H9 (cell line): ENCODE measurements around the gene VPS54. TPM values are rescaled to one million over a fixed set of nuclear protein-coding genes. Genes with fewer than 3 reads are reported as not detected.

Source experiments
- DNase-seq: peaks from one replicate; pipeline ENCODE4 v3.0.0-alpha.2; 2017
- H2AFZ ChIP-seq: one replicate; pipeline ENCODE4 v1.6.1; 2013; ENCODE audit warnings: mild to moderate bottlenecking, low read length, control low read depth, moderate library complexity
- H2AK5ac ChIP-seq: 2 replicates; pipeline ENCODE4 v1.6.1; 2013; ENCODE audit warnings: low read length, control low read depth, mixed read lengths; ENCODE audit not compliant: insufficient read length
- H2BK120ac ChIP-seq: one replicate; pipeline ENCODE4 v1.6.1; 2013; ENCODE audit warnings: low read depth, mild to moderate bottlenecking, low read length, control low read depth, inconsistent platforms; ENCODE audit not compliant: poor library complexity, severe bottlenecking
- H2BK12ac ChIP-seq: 2 replicates; pipeline ENCODE4 v1.6.1; 2013; ENCODE audit warnings: low read length, control low read depth, mixed read lengths, low read depth; ENCODE audit not compliant: insufficient read length
- H2BK15ac ChIP-seq: 2 replicates; pipeline ENCODE4 v1.6.1; 2013; ENCODE audit warnings: low read depth, low read length, control low read depth
- H2BK20ac ChIP-seq: one replicate; pipeline ENCODE4 v1.6.1; 2013; ENCODE audit warnings: low read depth, mild to moderate bottlenecking, low read length, control low read depth, inconsistent platforms; ENCODE audit not compliant: poor library complexity, severe bottlenecking
- H2BK5ac ChIP-seq: 2 replicates; pipeline ENCODE4 v1.6.1; 2013; ENCODE audit warnings: low read length, control low read depth, mixed read lengths; ENCODE audit not compliant: insufficient read length
- H3K14ac ChIP-seq: 2 replicates; pipeline ENCODE4 v1.6.1; 2013; ENCODE audit warnings: low read length, control low read depth; ENCODE audit not compliant: insufficient read depth
- H3K18ac ChIP-seq: 2 replicates; pipeline ENCODE4 v1.6.1; 2013; ENCODE audit warnings: low read depth, mild to moderate bottlenecking, mixed read lengths, low read length, control low read depth; ENCODE audit not compliant: insufficient read length
- H3K23ac ChIP-seq: 2 replicates; pipeline ENCODE4 v1.6.1; 2013; ENCODE audit warnings: low read length, control low read depth, mixed read lengths, low read depth; ENCODE audit not compliant: insufficient read length
- H3K23me2 ChIP-seq: 2 replicates; pipeline ENCODE4 v1.6.1; 2013; ENCODE audit warnings: low read depth, mild to moderate bottlenecking, mixed read lengths, low read length, control low read depth; ENCODE audit not compliant: insufficient read length, poor library complexity, severe bottlenecking
- H3K27ac ChIP-seq: 2 replicates; pipeline ENCODE4 v1.5.1; 2013; ENCODE audit warnings: low read length, control low read depth, mixed read lengths, low read depth; ENCODE audit not compliant: insufficient read length
- H3K27me3 ChIP-seq: 2 replicates; pipeline ENCODE4 v1.6.1; 2013; ENCODE audit warnings: low read length, control low read depth, inconsistent platforms; ENCODE audit not compliant: insufficient read depth
- H3K4ac ChIP-seq: 2 replicates; pipeline ENCODE4 v1.6.1; 2013; ENCODE audit warnings: low read depth, mild to moderate bottlenecking, control low read depth, inconsistent platforms, low read length, moderate library complexity
- H3K4me1 ChIP-seq: 2 replicates; pipeline ENCODE4 v1.6.1; 2013; ENCODE audit warnings: low read length, control low read depth, inconsistent platforms; ENCODE audit not compliant: insufficient read depth
- H3K4me2 ChIP-seq: 2 replicates; pipeline ENCODE4 v1.6.1; 2013; ENCODE audit warnings: low read length, control low read depth, mixed read lengths; ENCODE audit not compliant: insufficient read length, insufficient read depth
- H3K56ac ChIP-seq: 2 replicates; pipeline ENCODE4 v1.6.1; 2013; ENCODE audit warnings: low read depth, mild to moderate bottlenecking, mixed read lengths, low read length, control low read depth; ENCODE audit not compliant: insufficient read length
- H3K79me1 ChIP-seq: 2 replicates; pipeline ENCODE4 v1.6.1; 2013; ENCODE audit warnings: low read depth, mild to moderate bottlenecking, moderate library complexity, low read length, control low read depth, inconsistent platforms; ENCODE audit not compliant: insufficient read depth, poor library complexity, severe bottlenecking
- H3K79me2 ChIP-seq: 2 replicates; pipeline ENCODE4 v1.6.1; 2013; ENCODE audit warnings: low read length, control low read depth, inconsistent platforms; ENCODE audit not compliant: insufficient read depth
- H3K9ac ChIP-seq: 2 replicates; pipeline ENCODE4 v1.6.1; 2013; ENCODE audit warnings: low read length, control low read depth, mixed read lengths; ENCODE audit not compliant: insufficient read length; ENCODE audit errors: extremely low read depth
- H3K9me3 ChIP-seq: one replicate; pipeline ENCODE4 v1.6.1; 2013; ENCODE audit warnings: low read depth, low read length, inconsistent platforms; ENCODE audit not compliant: control insufficient read depth
- H3T11ph ChIP-seq: one replicate; pipeline ENCODE4 v1.6.1; 2013; ENCODE audit warnings: mild to moderate bottlenecking, low read length, control low read depth, inconsistent platforms
- H4K20me1 ChIP-seq: one replicate; pipeline ENCODE4 v1.6.1; 2013; ENCODE audit not compliant: control insufficient read depth, insufficient read length, insufficient read depth
- H4K5ac ChIP-seq: 2 replicates; pipeline ENCODE4 v1.6.1; 2013; ENCODE audit warnings: low read depth, mild to moderate bottlenecking, mixed read lengths, low read length, control low read depth; ENCODE audit not compliant: insufficient read length
- H4K8ac ChIP-seq: replicated peaks from 2 replicates; pipeline ENCODE4 v1.6.1; 2013; ENCODE audit warnings: low read length, control low read depth, mixed read lengths, low read depth; ENCODE audit not compliant: insufficient read length
- H4K91ac ChIP-seq: 2 replicates; pipeline ENCODE4 v1.6.1; 2013; ENCODE audit warnings: low read depth, mild to moderate bottlenecking, moderate library complexity, mixed read lengths, low read length, control low read depth; ENCODE audit not compliant: insufficient read length
- H3K27ac Mint-ChIP-seq, 3 experiments: 2 replicates in 2 of 3; 3 replicates in 1 of 3; pipeline ENCODE4 v1.8.0; 2020 to 2021; ENCODE audit warnings: mixed read lengths in 3 of 3, mild to moderate bottlenecking in 1 of 3, moderate library complexity in 1 of 3
- H3K27me3 Mint-ChIP-seq: 2 replicates; pipeline ENCODE4 v1.8.0; 2021; ENCODE audit warnings: low read depth, mild to moderate bottlenecking, moderate library complexity, mixed read lengths
- H3K36me3 Mint-ChIP-seq, 3 experiments: 2 replicates in 2 of 3; 3 replicates in 1 of 3; pipeline ENCODE4 v1.8.0; 2020 to 2021; ENCODE audit warnings: low read depth in 3 of 3, mixed read lengths in 3 of 3; ENCODE audit not compliant: insufficient read depth in 1 of 3
- H3K4me1 Mint-ChIP-seq, 2 experiments: 2 replicates each; pipeline ENCODE4 v1.8.0; 2020; ENCODE audit warnings: mixed read lengths in 2 of 2
- H3K4me3 Mint-ChIP-seq, 2 experiments: 2 replicates in 1 of 2; 3 replicates in 1 of 2; pipeline ENCODE4 v1.8.0; 2020 to 2021; ENCODE audit warnings: mild to moderate bottlenecking in 2 of 2, mixed read lengths in 2 of 2, moderate library complexity in 1 of 2
- H3K9me3 Mint-ChIP-seq, 2 experiments: 2 replicates in 1 of 2; 3 replicates in 1 of 2; pipeline ENCODE4 v1.8.0; 2020; ENCODE audit warnings: mild to moderate bottlenecking in 2 of 2, mixed read lengths in 2 of 2, moderate library complexity in 1 of 2
- CTCF ChIP-seq: fragments of 200-600 bp; sonication (generic); conservative IDR thresholded peaks from 3 replicates; pipeline ENCODE4 v1.8.0; 2021; ENCODE audit warnings: antibody characterized with exemption, mild to moderate bottlenecking
- WGBS: extraction: QIAGEN DNeasy Blood & Tissue Kit; methylation state at CpG from one replicate; pipeline ENCODE4 v1.1.7; 2013; ENCODE audit warnings: missing lambda C conversion rate, low lambda C conversion rate, mixed read lengths; ENCODE audit not compliant: insufficient read length; ENCODE audit errors: extremely low coverage; 5-methylcytosine and 5-hydroxymethylcytosine counted together
- total RNA-seq: library from RNA; stranded (reverse); gene quantifications from 2 replicates; pipeline ENCODE4 v1.2.1, GENCODE V29; 2021

VPS54 gene
- total RNA-seq, 1 experiment from 2014 or later = 13.4 TPM

- no peaks in the 10 kb centered on the region for H3K9me3 ChIP-seq
- H3K18ac ChIP-seq = no peak overlapping the region
- H3K27me3 ChIP-seq = no peaks in the 10 kb centered on the region
- H3K23me2 ChIP-seq = peaks cover 10% of the 10 kb centered on the region
- no peak overlapping the region for H2BK15ac ChIP-seq
- no CpG with 5 or more reads among the region's 1 CpG for WGBS
- H3K4me1 Mint-ChIP-seq = peaks cover 93 to 94% of the 10 kb centered on the region in 2 experiments
- no peak overlapping the region for H3K23ac ChIP-seq
- H3K79me1 ChIP-seq = no peaks in the 10 kb centered on the region
- peak overlapping the region; percentile 80 for H3K4me2 ChIP-seq
- no peak for DNase-seq
- peaks cover 55% of the 10 kb centered on the region for H3K79me2 ChIP-seq
- H2AFZ ChIP-seq = no peak overlapping the region
- H3K14ac ChIP-seq = no peak overlapping the region
- no peak overlapping the region for H3K9ac ChIP-seq
- H3K36me3 Mint-ChIP-seq = peaks cover 6 to 57% (median 48%) of the 10 kb centered on the region in 3 experiments; a peak in 5 of 7 replicates
- TF ChIP-seq CTCF = no peak
- no peak overlapping the region for H4K91ac ChIP-seq
- no peaks in the 10 kb centered on the region for H4K20me1 ChIP-seq
- no peak overlapping the region for H2AK5ac ChIP-seq
- no peak overlapping the region for H3K27ac ChIP-seq
- no peak overlapping the region for H4K8ac ChIP-seq
- no peak overlapping the region for H3T11ph ChIP-seq
- H3K4ac ChIP-seq = no peak overlapping the region
- H3K4me3 Mint-ChIP-seq = peak overlapping the region; percentile 75 to 99
- H3K27me3 Mint-ChIP-seq = no peaks in the 10 kb centered on the region
- peak overlapping the region; percentile 96 to 100 (median 100); a peak in 5 of 7 replicates for H3K27ac Mint-ChIP-seq
- H3K56ac ChIP-seq = no peak overlapping the region
- no peaks in the 10 kb centered on the region for H3K9me3 Mint-ChIP-seq
- H4K5ac ChIP-seq = no peak overlapping the region
- H2BK12ac ChIP-seq = no peak overlapping the region
- no peak overlapping the region for H2BK5ac ChIP-seq
- peaks cover 24% of the 10 kb centered on the region for H3K4me1 ChIP-seq
- H2BK120ac ChIP-seq = no peak overlapping the region
- no peak overlapping the region for H2BK20ac ChIP-seq
Measured at GRCh38 chr2:63850204-63850571, 169.0 kb downstream of the VPS54 start.
